CD14-positive monocyte (primary cell): Measurements from ENCODE around the gene CLDN9. TPM values are rescaled to one million over a fixed set of nuclear protein-coding genes. Genes with fewer than 3 reads are reported as not detected.
A peak's percentile ranks its signal among the peaks of the same experiment; 100 is the strongest.

ENCODE experiments used
- DNase-seq, 3 donors: peaks; one replicate each; pipeline ENCODE4 v3.0.0-alpha.2; 2011 to 2022
- H2AFZ ChIP-seq: 2 replicates; pipeline ENCODE4 v1.6.0; 2012; ENCODE audit warnings: mild to moderate bottlenecking, low read depth, low read length, inconsistent platforms; ENCODE audit not compliant: insufficient read depth, poor library complexity, severe bottlenecking
- H3K27ac ChIP-seq, 2 donors: 1 replicate in 1 of 2; 2 replicates in 1 of 2; pipeline ENCODE4 v1.5.1; 2012 to 2013; ENCODE audit warnings: low read length in 2 of 2, control low read depth in 1 of 2, inconsistent platforms in 1 of 2, low read depth in 1 of 2, mild to moderate bottlenecking in 1 of 2
- H3K27me3 ChIP-seq, 2 donors: one replicate each; pipeline versions ENCODE4 v1.6.0 to v1.6.1; 2011 to 2013; ENCODE audit warnings: low read length in 2 of 2; ENCODE audit not compliant: control insufficient read depth in 2 of 2, insufficient read depth in 2 of 2
- H3K36me3 ChIP-seq, 2 donors: replicated peaks in 1 of 2; 1 replicate in 1 of 2; 2 replicates in 1 of 2; pipeline versions ENCODE4 v1.5.1 to v1.6.1; 2012 to 2013; ENCODE audit warnings: low read length in 2 of 2, control low read depth in 1 of 2, inconsistent platforms in 1 of 2, mild to moderate bottlenecking in 1 of 2; ENCODE audit not compliant: insufficient read depth in 2 of 2, control insufficient read depth in 1 of 2
- H3K4me1 ChIP-seq, 2 donors: 1 replicate in 1 of 2; 2 replicates in 1 of 2; pipeline versions ENCODE4 v1.5.1 to v1.6.1; 2012 to 2013; ENCODE audit warnings: low read length in 2 of 2, control low read depth in 1 of 2, inconsistent platforms in 1 of 2, mild to moderate bottlenecking in 1 of 2, moderate library complexity in 1 of 2; ENCODE audit not compliant: insufficient read depth in 2 of 2, control insufficient read depth in 1 of 2
- H3K4me2 ChIP-seq: replicated peaks from 2 replicates; pipeline ENCODE3; 2012; ENCODE audit warnings: low read length, moderate library complexity, mild to moderate bottlenecking; ENCODE audit not compliant: poor library complexity, severe bottlenecking; ENCODE audit errors: extremely low read depth
- H3K4me3 ChIP-seq, 3 experiments: fragments of 200-600 bp in 1 of 3; sonication (generic) in 1 of 3; replicated peaks in 1 of 3; 1 replicate in 2 of 3; 2 replicates in 1 of 3; pipeline ENCODE4 v1.5.1; 2011 to 2013; ENCODE audit warnings: low read length in 3 of 3, mild to moderate bottlenecking in 3 of 3, control low read depth in 2 of 3, low read depth in 2 of 3, inconsistent platforms in 1 of 3, moderate library complexity in 1 of 3
- H3K79me2 ChIP-seq: 2 replicates; pipeline ENCODE4 v1.6.0; 2012; ENCODE audit warnings: mild to moderate bottlenecking, control low read depth, inconsistent platforms, low read length, moderate library complexity; ENCODE audit not compliant: insufficient read depth
- H3K9ac ChIP-seq: 2 replicates; pipeline ENCODE4 v1.6.0; 2017; ENCODE audit warnings: low read length, mild to moderate bottlenecking; ENCODE audit not compliant: insufficient read depth, poor library complexity, severe bottlenecking
- H3K9me3 ChIP-seq, 2 donors: replicated peaks in 1 of 2; 1 replicate in 1 of 2; 2 replicates in 1 of 2; pipeline versions ENCODE4 v1.5.1 to v1.6.1; 2012 to 2013; ENCODE audit warnings: low read length in 2 of 2, control low read depth in 1 of 2; ENCODE audit not compliant: control insufficient read depth in 1 of 2, insufficient read depth in 1 of 2
- H4K20me1 ChIP-seq: 2 replicates; pipeline ENCODE4 v1.6.0; 2012; ENCODE audit warnings: mild to moderate bottlenecking, low read length, control low read depth, moderate library complexity; ENCODE audit not compliant: insufficient read depth
- H3K27ac Mint-ChIP-seq, 7 donors: one replicate each; pipeline ENCODE4 v1.8.0; 2020; ENCODE audit warnings: mild to moderate bottlenecking in 7 of 7, mixed read lengths in 7 of 7, moderate library complexity in 6 of 7, inconsistent platforms in 2 of 7
- H3K27me3 Mint-ChIP-seq, 3 donors: one replicate each; pipeline ENCODE4 v1.8.0; 2021 to 2022; ENCODE audit warnings: low read depth in 3 of 3, mild to moderate bottlenecking in 3 of 3, mixed read lengths in 3 of 3, moderate library complexity in 3 of 3, inconsistent platforms in 1 of 3
- H3K36me3 Mint-ChIP-seq, 2 donors: one replicate each; pipeline ENCODE4 v1.8.0; 2020; ENCODE audit warnings: mixed read lengths in 2 of 2, inconsistent platforms in 1 of 2, mild to moderate bottlenecking in 1 of 2
- H3K4me1 Mint-ChIP-seq: one replicate; pipeline ENCODE4 v1.8.0; 2020; ENCODE audit warnings: mild to moderate bottlenecking, mixed read lengths
- H3K4me3 Mint-ChIP-seq, 2 donors: one replicate each; pipeline ENCODE4 v1.8.0; 2020; ENCODE audit warnings: mild to moderate bottlenecking in 2 of 2, mixed read lengths in 2 of 2, moderate library complexity in 1 of 2
- H3K9me3 Mint-ChIP-seq, 7 donors: one replicate each; pipeline ENCODE4 v1.8.0; 2020 to 2022; ENCODE audit warnings: mixed read lengths in 7 of 7, mild to moderate bottlenecking in 6 of 7, moderate library complexity in 6 of 7, inconsistent platforms in 2 of 7
- WGBS: methylation state at CpG from one replicate; pipeline ENCODE4 v1.1.5; 2013; ENCODE audit warnings: missing lambda C conversion rate; ENCODE audit not compliant: insufficient coverage; 5-methylcytosine and 5-hydroxymethylcytosine counted together
- intact Hi-C, 2 donors: fragments of 100-400 bp; cut with micrococcal nuclease; formaldehyde crosslinking; loops; one replicate each; pipeline versions ENCODE4 v1.15.0 to v1.15.1; 2023
- polyA plus RNA-seq, 3 donors: library from polyadenylated mRNA; depleted of rRNA in 1 of 3; unstranded in 2 of 3; stranded (reverse) in 1 of 3; fragments of 300-500 nt in 2 of 3; fragments of >200 nt in 1 of 3; fragmentation: Illumina TruSeq in 2 of 3; gene quantifications; 1 replicate in 2 of 3; 2 replicates in 1 of 3; pipeline ENCODE4 v1.2.3, GENCODE V29; 2012 to 2021
- TF ChIP-seq, protein P1 (sequence below): fragments of 200-600 bp; IDR thresholded peaks from one replicate; pipeline ENCODE4 v1.8.0; 2022; ENCODE audit warnings: antibody characterized with exemption, mild to moderate bottlenecking

CLDN9 gene
- polyA plus RNA-seq, 3 donors = 2.1 TPM; not detected in 2

DNA sequence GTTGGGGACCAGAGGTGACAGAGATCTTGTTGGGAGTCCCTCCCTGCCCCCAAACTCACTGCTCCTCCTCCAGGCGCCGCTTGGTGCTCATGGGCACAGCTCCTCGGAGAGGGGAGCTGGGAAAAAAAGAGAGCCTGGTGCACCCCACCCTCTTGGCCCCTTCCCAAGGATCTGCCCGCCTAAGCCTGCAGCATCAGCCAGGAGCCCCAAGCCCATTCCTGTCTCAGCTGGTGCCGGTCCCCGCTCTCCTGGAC, 10.6 kb downstream of the CLDN9 start:
- H3K9me3 Mint-ChIP-seq = peaks cover 0 to 8% (median 0%) of the 10 kb centered on the region in 7 donors
- H3K27me3 ChIP-seq = peaks cover 0 to 9% of the 10 kb centered on the region in 2 donors
- no peaks in the 10 kb centered on the region for H3K79me2 ChIP-seq
- peaks cover 57 to 65% of the 10 kb centered on the region in 2 donors for H3K4me1 ChIP-seq
- DNase-seq = no peak
- peak overlapping the region; percentile 44 to 91 (median 58) for H3K4me3 ChIP-seq
- intact Hi-C loops = loop anchor here (2.0 to 10.0 kb wide), 5 partner anchors 17 to 1249 kb away; partner anchors contain the start of genes ELOB (in 1 of the 2), PAQR4 (in 1 of the 2) and TFAP4 (in 1 of the 2)
- peaks cover 56% of the 10 kb centered on the region for H3K4me1 Mint-ChIP-seq
- whole genome bisulfite sequencing = 29% methylated on average over 3 of the region's 6 CpGs
- H3K36me3 Mint-ChIP-seq = peaks cover 18 to 24% of the 10 kb centered on the region in 2 donors
- peaks cover 69% of the 10 kb centered on the region for H4K20me1 ChIP-seq
- H3K9me3 ChIP-seq = no peaks in the 10 kb centered on the region
- H3K36me3 ChIP-seq = peaks cover 19 to 21% of the 10 kb centered on the region in 2 donors
- H3K27ac ChIP-seq = peak overlapping the region; percentile 34 to 96
- peak overlapping the region; percentile 81 for H2AFZ ChIP-seq
- TF ChIP-seq, protein P1, sequence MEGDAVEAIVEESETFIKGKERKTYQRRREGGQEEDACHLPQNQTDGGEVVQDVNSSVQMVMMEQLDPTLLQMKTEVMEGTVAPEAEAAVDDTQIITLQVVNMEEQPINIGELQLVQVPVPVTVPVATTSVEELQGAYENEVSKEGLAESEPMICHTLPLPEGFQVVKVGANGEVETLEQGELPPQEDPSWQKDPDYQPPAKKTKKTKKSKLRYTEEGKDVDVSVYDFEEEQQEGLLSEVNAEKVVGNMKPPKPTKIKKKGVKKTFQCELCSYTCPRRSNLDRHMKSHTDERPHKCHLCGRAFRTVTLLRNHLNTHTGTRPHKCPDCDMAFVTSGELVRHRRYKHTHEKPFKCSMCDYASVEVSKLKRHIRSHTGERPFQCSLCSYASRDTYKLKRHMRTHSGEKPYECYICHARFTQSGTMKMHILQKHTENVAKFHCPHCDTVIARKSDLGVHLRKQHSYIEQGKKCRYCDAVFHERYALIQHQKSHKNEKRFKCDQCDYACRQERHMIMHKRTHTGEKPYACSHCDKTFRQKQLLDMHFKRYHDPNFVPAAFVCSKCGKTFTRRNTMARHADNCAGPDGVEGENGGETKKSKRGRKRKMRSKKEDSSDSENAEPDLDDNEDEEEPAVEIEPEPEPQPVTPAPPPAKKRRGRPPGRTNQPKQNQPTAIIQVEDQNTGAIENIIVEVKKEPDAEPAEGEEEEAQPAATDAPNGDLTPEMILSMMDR = no peak
- peak overlapping the region; percentile 99 for H3K4me2 ChIP-seq
- H3K27me3 Mint-ChIP-seq = peaks cover 15 to 20% (median 16%) of the 10 kb centered on the region in 3 donors
- peak overlapping the region; percentile 88 to 96 for H3K4me3 Mint-ChIP-seq
- peak overlapping the region; percentile 87 to 99 (median 94) for H3K27ac Mint-ChIP-seq
- peak overlapping the region; percentile 86 for H3K9ac ChIP-seq

DNA sequence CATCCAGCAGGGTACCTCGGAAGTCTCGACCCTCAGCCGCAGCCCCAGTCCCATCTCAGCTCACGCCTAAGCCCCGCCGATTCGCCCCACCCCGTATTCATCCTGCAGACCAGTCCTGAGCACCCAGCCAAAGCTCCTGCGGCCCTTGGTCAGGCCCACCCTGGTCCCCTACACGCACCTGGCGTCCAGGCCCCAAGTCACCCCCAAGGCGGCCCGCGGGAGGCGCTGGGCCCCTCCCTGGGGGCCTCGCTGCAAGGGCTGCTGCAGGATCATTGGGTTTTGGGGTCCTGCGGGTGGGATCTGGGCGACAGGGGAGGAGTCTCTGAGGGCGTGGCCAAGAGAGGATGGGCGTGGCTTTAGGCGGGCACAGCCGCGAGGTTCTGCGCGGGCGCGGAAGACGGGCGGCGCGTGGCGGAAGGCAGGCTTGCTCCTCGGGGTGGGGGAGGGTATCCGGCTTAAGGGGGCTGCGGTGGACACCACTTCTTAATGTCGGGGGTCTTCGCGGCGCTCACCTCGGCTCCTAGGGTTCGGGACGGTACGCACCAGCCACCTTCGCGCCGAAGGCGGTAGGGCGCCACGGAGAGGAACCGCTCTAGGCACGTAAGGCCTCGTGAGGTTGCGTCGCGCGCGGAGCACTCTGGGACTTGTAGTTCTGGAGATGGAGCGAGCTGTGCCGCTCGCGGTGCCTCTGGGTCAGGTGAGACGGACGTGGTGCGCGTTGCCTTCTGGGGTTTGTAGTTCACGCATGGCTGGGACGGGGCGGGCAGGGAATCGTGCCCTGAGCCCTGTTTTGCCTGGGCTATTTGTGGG, 11.2 kb downstream of the CLDN9 start, which contains the start of the genes HCFC1R1 and THOC6:
TSS of gene HCFC1R1 (minus strand) at position 274 of the 810 bp plus-strand sequence. CDS start at position 273, 1 bp downstream.
TSS of gene THOC6 (plus strand) at position 367 of the 810 bp plus-strand sequence. CDS start at position 659, 292 bp downstream.
- peaks cover 74% of the 10 kb centered on the region for H4K20me1 ChIP-seq
- intact Hi-C loops = loop anchor here (2.0 to 10.0 kb wide), 5 partner anchors 17 to 1248 kb away; partner anchors contain the start of genes ELOB (in 1 of the 2), PAQR4 (in 1 of the 2) and TFAP4 (in 1 of the 2)
- Mint-ChIP-seq H3K27me3 (peaks cover 15 to 20% (median 16%) of the 10 kb centered on the region in 3 donors), H3K9me3 (peaks cover 0 to 10% (median 1%) of the 10 kb centered on the region in 7 donors), H3K27ac (peak within 1 kb of the TSS; percentile 87 to 99 (median 95)), H3K4me3 (peak within 1 kb of the TSS; percentile 88 to 96), H3K4me1 (peaks cover 54% of the 10 kb centered on the region), H3K36me3 (peaks cover 19 to 24% of the 10 kb centered on the region in 2 donors)
- H3K36me3 ChIP-seq = peaks cover 19 to 21% of the 10 kb centered on the region in 2 donors
- peaks cover 61 to 68% of the 10 kb centered on the region in 2 donors for H3K4me1 ChIP-seq
- H3K4me3 ChIP-seq = peak within 1 kb of the TSS; percentile 44 to 91 (median 58)
- peak within 1 kb of the TSS; percentile 99 for H3K4me2 ChIP-seq
- no peaks in the 10 kb centered on the region for H3K9me3 ChIP-seq
- under 1% methylated on average over 69 of the region's 69 CpGs for WGBS
- peak within 1 kb of the TSS; percentile 81 for H2AFZ ChIP-seq
- no peaks in the 10 kb centered on the region for H3K79me2 ChIP-seq
- DNase-seq = peak; percentile 95 to 96 (median 96)
- H3K27me3 ChIP-seq = peaks cover 3 to 9% of the 10 kb centered on the region in 2 donors
- H3K27ac ChIP-seq = peak within 1 kb of the TSS; percentile 34 to 96
- TF ChIP-seq, protein P1 = no peak
- H3K9ac ChIP-seq = peak within 1 kb of the TSS; percentile 86
